Panc1 (cell line): ENCODE results near the gene COL5A2. TPM values are rescaled to one million over a fixed set of nuclear protein-coding genes. Genes with fewer than 3 reads are reported as not detected.

Experiments
- ATAC-seq: fragments of 200-7000 bp; cut with Tn5 transposase; 2 replicates; pipeline ENCODE4 v1.9.1; 2020; ENCODE audit warnings: mild to moderate bottlenecking, moderate library complexity
- BruUV-seq: library from RNA; stranded (reverse); fragments of 400-500 nt; replicated peaks from 2 replicates; lab custom pipeline; 2021; lab: Mats Ljungman, UMichigan
- CTCF ChIA-PET: fragments of 300-600 bp; sonication (Branson Sonifier 250); formaldehyde crosslinking; loops from one replicate; lab custom pipeline; 2022; ENCODE audit warnings: antibody characterized with exemption; lab: Charles Lee
- POLR2A ChIA-PET: fragments of 300-600 bp; sonication (Branson Sonifier 250); formaldehyde crosslinking; loops from one replicate; lab custom pipeline; 2022; ENCODE audit warnings: antibody characterized with exemption; lab: Charles Lee
- DNase-seq: peaks from one replicate; pipeline ENCODE4 v3.0.0-alpha.2; 2010; ENCODE audit warnings: low read depth, low spot score
- H3K27ac ChIP-seq: 2 replicates; pipeline ENCODE4 v1.5.1; 2011; ENCODE audit warnings: mild to moderate bottlenecking, low read length, inconsistent platforms
- H3K27me3 ChIP-seq: fragments of 200-500 bp; sonication (Bioruptor generic); 2 replicates; pipeline ENCODE4 v1.6.0; 2014; ENCODE audit warnings: low read length, inconsistent platforms; ENCODE audit not compliant: control insufficient read depth, insufficient read depth
- H3K36me3 ChIP-seq: fragments of 200-500 bp; sonication (Bioruptor generic); 2 replicates; pipeline ENCODE4 v1.5.1; 2014; ENCODE audit warnings: inconsistent platforms, mild to moderate bottlenecking, low read length, moderate library complexity; ENCODE audit not compliant: control insufficient read depth, insufficient read depth
- H3K4me1 ChIP-seq: 2 replicates; pipeline ENCODE4 v1.5.1; 2011; ENCODE audit warnings: inconsistent platforms, mild to moderate bottlenecking, low read length, moderate library complexity; ENCODE audit not compliant: control insufficient read depth, insufficient read depth
- H3K4me3 ChIP-seq, 2 experiments: 2 replicates each; pipeline ENCODE4 v1.5.1; 2011 to 2012; ENCODE audit warnings: low read depth in 2 of 2, low read length in 2 of 2, mild to moderate bottlenecking in 2 of 2, inconsistent platforms in 1 of 2, moderate library complexity in 1 of 2
- H3K9me3 ChIP-seq: fragments of 200-500 bp; sonication (Bioruptor generic); 2 replicates; pipeline ENCODE4 v1.5.1; 2014; ENCODE audit warnings: low read depth, mild to moderate bottlenecking, inconsistent platforms, low read length, moderate library complexity; ENCODE audit not compliant: control insufficient read depth, insufficient read depth
- POLR2AphosphoS5 ChIP-seq: IDR thresholded peaks from 2 replicates; pipeline ENCODE4 v1.6.1; 2012; ENCODE audit warnings: mild to moderate bottlenecking, low read depth, low read length, moderate library complexity
- SIN3A ChIP-seq: IDR thresholded peaks from 2 replicates; pipeline ENCODE4 v1.6.1; 2012; ENCODE audit warnings: low read depth, mild to moderate bottlenecking, low read length, moderate library complexity, borderline replicate concordance; ENCODE audit not compliant: insufficient read depth
- TCF7L2 ChIP-seq: IDR thresholded peaks from 2 replicates; pipeline ENCODE4 v1.6.1; 2011; ENCODE audit warnings: mild to moderate bottlenecking, low read depth, low read length, inconsistent platforms
- in situ Hi-C: cut with HindIII; loops from 2 replicates; pipeline ENCODE4 v1.10.0; 2016; ENCODE audit warnings: low sequenced_read_pairs, low pct_unique_long_range_greater_than_20kb
- intact Hi-C: fragments of 100-400 bp; cut with micrococcal nuclease; formaldehyde crosslinking; loops from one replicate; pipeline ENCODE4 v1.10.0; 2022; ENCODE audit not compliant: unreplicated experiment
- total RNA-seq: library from RNA; stranded (reverse); gene quantifications from one replicate; pipeline ENCODE4 v1.2.1, GENCODE V29; 2021; ENCODE audit not compliant: unreplicated experiment
- TF ChIP-seq, protein P1 (sequence below), 2 experiments: IDR thresholded peaks; 2 replicates each; pipeline ENCODE4 v1.6.1; 2011 to 2012; ENCODE audit warnings: low read depth in 2 of 2, control low read depth in 1 of 2, low read length in 1 of 2, mild to moderate bottlenecking in 1 of 2, moderate library complexity in 1 of 2; ENCODE audit not compliant: insufficient read depth in 1 of 2
- TF ChIP-seq, protein P2 (sequence below): fragments of 450-650 bp; IDR thresholded peaks from 2 replicates; pipeline ENCODE4 v1.5.1; 2017; ENCODE audit warnings: mild to moderate bottlenecking

COL5A2 gene
- total RNA-seq, 1 experiment from 2014 or later, result 144 TPM

DNA sequence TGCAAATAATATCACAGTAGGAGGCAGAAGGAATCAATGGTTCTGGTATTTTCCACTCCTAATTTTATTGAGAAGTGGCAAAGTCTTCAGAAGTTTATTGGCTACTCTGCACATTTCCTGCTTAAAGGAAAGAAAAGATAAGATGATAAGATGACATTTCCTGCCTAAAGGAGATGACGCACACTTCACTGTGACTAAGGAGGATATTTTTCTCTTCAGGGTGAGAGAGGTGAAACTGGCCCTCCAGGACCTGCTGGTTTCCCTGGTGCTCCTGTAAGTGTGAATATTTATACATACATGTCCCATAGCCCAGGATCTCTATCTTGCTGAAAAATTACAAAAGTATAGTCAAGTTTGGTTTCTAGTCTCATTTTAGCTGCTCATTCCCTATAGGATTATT lies 177.5 kb downstream of the COL5A2 start:
- BruUV-seq, result no TSS peak
- intact Hi-C loops, result no loop called here
- CTCF ChIA-PET, result no interaction called here
- Histone ChIP-seq H3K9me3 (no peaks in the 10 kb centered on the region), H3K4me3 (no peak overlapping the region), H3K27me3 (no peaks in the 10 kb centered on the region), H3K4me1 (0 out of 2 replicates have a peak, but pooled peaks cover 2% of the 10 kb centered on the region), H3K36me3 (no peaks in the 10 kb centered on the region), H3K27ac (no peak overlapping the region)
- no peak for DNase-seq
- ATAC-seq, result peak; percentile 77; the same call in 1 of the 2 replicates
- POLR2A ChIA-PET, result no interaction called here
- TF ChIP-seq, protein P1, sequence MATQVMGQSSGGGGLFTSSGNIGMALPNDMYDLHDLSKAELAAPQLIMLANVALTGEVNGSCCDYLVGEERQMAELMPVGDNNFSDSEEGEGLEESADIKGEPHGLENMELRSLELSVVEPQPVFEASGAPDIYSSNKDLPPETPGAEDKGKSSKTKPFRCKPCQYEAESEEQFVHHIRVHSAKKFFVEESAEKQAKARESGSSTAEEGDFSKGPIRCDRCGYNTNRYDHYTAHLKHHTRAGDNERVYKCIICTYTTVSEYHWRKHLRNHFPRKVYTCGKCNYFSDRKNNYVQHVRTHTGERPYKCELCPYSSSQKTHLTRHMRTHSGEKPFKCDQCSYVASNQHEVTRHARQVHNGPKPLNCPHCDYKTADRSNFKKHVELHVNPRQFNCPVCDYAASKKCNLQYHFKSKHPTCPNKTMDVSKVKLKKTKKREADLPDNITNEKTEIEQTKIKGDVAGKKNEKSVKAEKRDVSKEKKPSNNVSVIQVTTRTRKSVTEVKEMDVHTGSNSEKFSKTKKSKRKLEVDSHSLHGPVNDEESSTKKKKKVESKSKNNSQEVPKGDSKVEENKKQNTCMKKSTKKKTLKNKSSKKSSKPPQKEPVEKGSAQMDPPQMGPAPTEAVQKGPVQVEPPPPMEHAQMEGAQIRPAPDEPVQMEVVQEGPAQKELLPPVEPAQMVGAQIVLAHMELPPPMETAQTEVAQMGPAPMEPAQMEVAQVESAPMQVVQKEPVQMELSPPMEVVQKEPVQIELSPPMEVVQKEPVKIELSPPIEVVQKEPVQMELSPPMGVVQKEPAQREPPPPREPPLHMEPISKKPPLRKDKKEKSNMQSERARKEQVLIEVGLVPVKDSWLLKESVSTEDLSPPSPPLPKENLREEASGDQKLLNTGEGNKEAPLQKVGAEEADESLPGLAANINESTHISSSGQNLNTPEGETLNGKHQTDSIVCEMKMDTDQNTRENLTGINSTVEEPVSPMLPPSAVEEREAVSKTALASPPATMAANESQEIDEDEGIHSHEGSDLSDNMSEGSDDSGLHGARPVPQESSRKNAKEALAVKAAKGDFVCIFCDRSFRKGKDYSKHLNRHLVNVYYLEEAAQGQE (IDR thresholded peaks at IDR 0.05; ENCODE audit: insufficient read depth in 1 of 2, low read depth in 2 of 2, low read length in 1 of 2), result no peak
- TF ChIP-seq, protein P2, sequence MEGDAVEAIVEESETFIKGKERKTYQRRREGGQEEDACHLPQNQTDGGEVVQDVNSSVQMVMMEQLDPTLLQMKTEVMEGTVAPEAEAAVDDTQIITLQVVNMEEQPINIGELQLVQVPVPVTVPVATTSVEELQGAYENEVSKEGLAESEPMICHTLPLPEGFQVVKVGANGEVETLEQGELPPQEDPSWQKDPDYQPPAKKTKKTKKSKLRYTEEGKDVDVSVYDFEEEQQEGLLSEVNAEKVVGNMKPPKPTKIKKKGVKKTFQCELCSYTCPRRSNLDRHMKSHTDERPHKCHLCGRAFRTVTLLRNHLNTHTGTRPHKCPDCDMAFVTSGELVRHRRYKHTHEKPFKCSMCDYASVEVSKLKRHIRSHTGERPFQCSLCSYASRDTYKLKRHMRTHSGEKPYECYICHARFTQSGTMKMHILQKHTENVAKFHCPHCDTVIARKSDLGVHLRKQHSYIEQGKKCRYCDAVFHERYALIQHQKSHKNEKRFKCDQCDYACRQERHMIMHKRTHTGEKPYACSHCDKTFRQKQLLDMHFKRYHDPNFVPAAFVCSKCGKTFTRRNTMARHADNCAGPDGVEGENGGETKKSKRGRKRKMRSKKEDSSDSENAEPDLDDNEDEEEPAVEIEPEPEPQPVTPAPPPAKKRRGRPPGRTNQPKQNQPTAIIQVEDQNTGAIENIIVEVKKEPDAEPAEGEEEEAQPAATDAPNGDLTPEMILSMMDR, result no peak
- TF ChIP-seq TCF7L2 (no peak), POLR2AphosphoS5 (no peak), SIN3A (no peak)
- in situ Hi-C loops, result no loop called here

DNA sequence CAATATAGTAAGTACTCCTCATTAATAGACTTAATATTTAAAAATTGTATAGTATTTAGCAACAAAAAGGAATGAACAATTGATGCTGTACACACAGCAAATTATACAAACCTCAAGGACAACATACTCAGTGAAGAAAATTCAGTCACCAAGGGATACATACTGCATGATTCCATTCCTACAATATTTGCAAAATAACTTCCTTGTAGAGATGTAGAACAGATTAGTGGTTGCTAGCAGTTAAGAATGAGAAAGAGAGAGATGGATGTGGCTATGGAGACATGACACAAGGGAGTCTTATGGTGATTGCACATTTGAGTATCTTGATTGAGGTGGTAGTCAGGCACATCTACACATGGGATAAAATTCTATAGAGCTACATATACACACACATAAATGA lies 179.3 kb downstream of the COL5A2 start:
- Histone ChIP-seq H3K36me3 (no peaks in the 10 kb centered on the region), H3K27me3 (no peaks in the 10 kb centered on the region), H3K4me1 (0 out of 2 replicates have a peak, but pooled peaks cover 2% of the 10 kb centered on the region), H3K27ac (no peak overlapping the region), H3K9me3 (no peaks in the 10 kb centered on the region), H3K4me3 (no peak overlapping the region)
- no TSS peak for BruUV-seq
- DNase-seq (no peak), ATAC-seq (no peak)
- ChIA-PET POLR2A (no interaction called here), CTCF (no interaction called here)
- intact Hi-C loops, result no loop called here
- TF ChIP-seq SIN3A, result no peak
- in situ Hi-C loops, result no loop called here

DNA sequence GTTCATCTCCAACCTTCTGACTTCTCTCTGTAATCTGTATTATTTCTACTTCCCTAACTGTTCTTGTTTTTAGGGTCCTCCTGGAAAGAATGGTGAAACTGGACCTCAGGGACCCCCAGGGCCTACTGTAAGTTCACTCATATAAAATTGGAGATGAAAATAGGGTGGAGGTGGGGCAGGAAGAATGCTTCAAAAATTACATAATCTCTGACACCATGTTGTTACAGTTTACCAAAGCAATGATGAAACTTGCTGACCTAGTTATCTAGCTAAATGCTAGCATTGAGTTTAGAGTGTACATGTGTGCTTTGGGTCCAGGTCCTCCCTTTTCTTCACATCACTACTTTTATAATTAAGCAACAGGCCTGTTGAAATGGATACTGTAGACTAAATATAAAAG lies 182.3 kb downstream of the COL5A2 start:
- POLR2A ChIA-PET, result no interaction called here
- ATAC-seq (no peak), DNase-seq (no peak)
- CTCF ChIA-PET, result no interaction called here
- in situ Hi-C loops, result no loop called here
- intact Hi-C loops, result no loop called here
- no peak overlapping the region for H3K27ac ChIP-seq
- BruUV-seq, result no TSS peak
- H3K27me3 ChIP-seq, result no peaks in the 10 kb centered on the region
- no peak overlapping the region for H3K4me3 ChIP-seq
- H3K9me3 ChIP-seq, result peaks cover 4% of the 10 kb centered on the region; the same call in 1 of the 2 replicates
- TF ChIP-seq POLR2AphosphoS5, result no peak
- TF ChIP-seq, protein P2, result no peak
- no peak for TF ChIP-seq TCF7L2
- TF ChIP-seq, protein P1 (IDR thresholded peaks at IDR 0.05; ENCODE audit: insufficient read depth in 1 of 2, low read depth in 2 of 2, low read length in 1 of 2), result no peak
- TF ChIP-seq SIN3A, result no peak
- no peaks in the 10 kb centered on the region for H3K36me3 ChIP-seq
- H3K4me1 ChIP-seq, result 0 out of 2 replicates have a peak, but pooled peaks cover 2% of the 10 kb centered on the region
